H1 (cell line): Measurements from ENCODE around the gene TMEM150A.
"Not testable (repeated sequence)": the region's sequence is repeated elsewhere in the genome, so short reads cannot be mapped to it uniquely, and the experiment has no call there.

ENCODE experiments used
- CEBPB ChIP-seq: IDR thresholded peaks from 2 replicates; pipeline ENCODE4 v1.6.1; 2012; ENCODE audit warnings: low read depth, low read length
- POU5F1 ChIP-seq: IDR thresholded peaks from 2 replicates; pipeline ENCODE4 v1.6.1; 2011; ENCODE audit warnings: low read depth, mild to moderate bottlenecking, low read length, moderate library complexity
- SIN3A ChIP-seq, 2 experiments: IDR thresholded peaks in 1 of 2; conservative IDR thresholded peaks in 1 of 2; 2 replicates each; pipeline ENCODE4 v1.6.1; 2011 to 2012; ENCODE audit warnings: low read length in 2 of 2, improper control_type of control experiment in 1 of 2, low read depth in 1 of 2, mild to moderate bottlenecking in 1 of 2
- TCF12 ChIP-seq: IDR thresholded peaks from 2 replicates; pipeline ENCODE4 v1.6.1; 2011; ENCODE audit warnings: low read depth, mild to moderate bottlenecking, low read length
- TF ChIP-seq, protein P1 (sequence below): IDR thresholded peaks from 2 replicates; pipeline ENCODE4 v1.6.1; 2011; ENCODE audit warnings: low read length, improper control_type of control experiment
- TF ChIP-seq, protein P2 (sequence below), 3 experiments: IDR thresholded peaks; 1 replicate in 2 of 3; 2 replicates in 1 of 3; pipeline versions ENCODE4 v1.5.1 to v1.6.1; 2011; ENCODE audit warnings: low read length in 3 of 3, mild to moderate bottlenecking in 3 of 3, inconsistent platforms in 2 of 3, low read depth in 1 of 3, moderate library complexity in 1 of 3; ENCODE audit not compliant: insufficient read depth in 1 of 3; ENCODE audit errors: control extremely low read depth in 1 of 3

DNA sequence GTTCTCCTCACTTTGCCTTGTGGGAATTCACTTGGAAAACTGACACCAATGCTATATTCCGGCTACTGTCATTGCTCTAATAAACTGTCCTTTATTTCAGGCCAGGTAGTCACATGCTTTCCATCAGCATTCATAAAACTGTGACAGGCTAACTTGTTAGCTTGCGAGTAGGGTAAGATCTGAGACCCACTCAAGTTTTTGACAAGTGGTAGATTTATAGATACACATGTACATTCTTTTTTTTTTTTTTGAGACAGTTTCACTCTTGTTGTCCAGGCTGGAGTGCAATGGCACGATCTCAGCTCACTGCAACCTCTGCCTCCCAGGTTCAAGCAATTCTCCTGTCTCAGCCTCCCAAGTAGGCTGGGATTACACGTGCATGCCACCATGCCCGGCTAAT lies 15.2 kb upstream of the TMEM150A start:
- TF ChIP-seq SIN3A (conservative IDR thresholded peaks at IDR 0.05 in 1 of 2, IDR thresholded peaks at IDR 0.05 in 1 of 2; ENCODE audit: low read depth in 1 of 2, low read length in 2 of 2); POU5F1; CEBPB; TCF12: not testable (repeated sequence)
- TF ChIP-seq, protein P1, sequence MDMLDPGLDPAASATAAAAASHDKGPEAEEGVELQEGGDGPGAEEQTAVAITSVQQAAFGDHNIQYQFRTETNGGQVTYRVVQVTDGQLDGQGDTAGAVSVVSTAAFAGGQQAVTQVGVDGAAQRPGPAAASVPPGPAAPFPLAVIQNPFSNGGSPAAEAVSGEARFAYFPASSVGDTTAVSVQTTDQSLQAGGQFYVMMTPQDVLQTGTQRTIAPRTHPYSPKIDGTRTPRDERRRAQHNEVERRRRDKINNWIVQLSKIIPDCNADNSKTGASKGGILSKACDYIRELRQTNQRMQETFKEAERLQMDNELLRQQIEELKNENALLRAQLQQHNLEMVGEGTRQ: not testable (repeated sequence)
- TF ChIP-seq, protein P2, sequence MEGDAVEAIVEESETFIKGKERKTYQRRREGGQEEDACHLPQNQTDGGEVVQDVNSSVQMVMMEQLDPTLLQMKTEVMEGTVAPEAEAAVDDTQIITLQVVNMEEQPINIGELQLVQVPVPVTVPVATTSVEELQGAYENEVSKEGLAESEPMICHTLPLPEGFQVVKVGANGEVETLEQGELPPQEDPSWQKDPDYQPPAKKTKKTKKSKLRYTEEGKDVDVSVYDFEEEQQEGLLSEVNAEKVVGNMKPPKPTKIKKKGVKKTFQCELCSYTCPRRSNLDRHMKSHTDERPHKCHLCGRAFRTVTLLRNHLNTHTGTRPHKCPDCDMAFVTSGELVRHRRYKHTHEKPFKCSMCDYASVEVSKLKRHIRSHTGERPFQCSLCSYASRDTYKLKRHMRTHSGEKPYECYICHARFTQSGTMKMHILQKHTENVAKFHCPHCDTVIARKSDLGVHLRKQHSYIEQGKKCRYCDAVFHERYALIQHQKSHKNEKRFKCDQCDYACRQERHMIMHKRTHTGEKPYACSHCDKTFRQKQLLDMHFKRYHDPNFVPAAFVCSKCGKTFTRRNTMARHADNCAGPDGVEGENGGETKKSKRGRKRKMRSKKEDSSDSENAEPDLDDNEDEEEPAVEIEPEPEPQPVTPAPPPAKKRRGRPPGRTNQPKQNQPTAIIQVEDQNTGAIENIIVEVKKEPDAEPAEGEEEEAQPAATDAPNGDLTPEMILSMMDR (IDR thresholded peaks at IDR 0.05; ENCODE audit: control extremely low read depth in 1 of 3, insufficient read depth in 1 of 3, low read depth in 1 of 3, low read length in 3 of 3): not testable (repeated sequence)
